ENCODE data around the gene SARDH.

- TF ChIP-seq CTCF (IDR thresholded peaks at IDR 0.05) (no peak), POLR2A (IDR thresholded peaks at IDR 0.05) (no peak)
These were observed 83.2 kb downstream of the SARDH start for GRCh38 chr9:133654736-133655657.
